Endothelial cell (in vitro differentiated cells): ENCODE data around the gene SLC12A1. TPM values are rescaled to one million over a fixed set of nuclear protein-coding genes. Genes with fewer than 3 reads are reported as not detected.

ENCODE experiments used
- DNase-seq: peaks from one replicate; pipeline ENCODE4 v3.0.0; 2021; ENCODE audit warnings: low spot score
- H3K27ac Mint-ChIP-seq: one replicate; pipeline ENCODE4 v1.8.0; 2021; ENCODE audit warnings: mixed read lengths, inconsistent platforms; ENCODE audit not compliant: unreplicated experiment
- H3K27me3 Mint-ChIP-seq: one replicate; pipeline ENCODE4 v1.8.0; 2021; ENCODE audit warnings: mild to moderate bottlenecking, moderate library complexity, mixed read lengths, inconsistent platforms; ENCODE audit not compliant: unreplicated experiment
- H3K36me3 Mint-ChIP-seq: one replicate; pipeline ENCODE4 v1.8.0; 2021; ENCODE audit warnings: mild to moderate bottlenecking, low read depth, mixed read lengths, inconsistent platforms; ENCODE audit not compliant: unreplicated experiment
- H3K4me1 Mint-ChIP-seq: one replicate; pipeline ENCODE4 v1.8.0; 2021; ENCODE audit warnings: mild to moderate bottlenecking, mixed read lengths, inconsistent platforms; ENCODE audit not compliant: unreplicated experiment
- H3K4me3 Mint-ChIP-seq: one replicate; pipeline ENCODE4 v1.8.0; 2021; ENCODE audit warnings: mild to moderate bottlenecking, mixed read lengths, inconsistent platforms; ENCODE audit not compliant: unreplicated experiment
- H3K9me3 Mint-ChIP-seq: one replicate; pipeline ENCODE4 v1.8.0; 2021; ENCODE audit warnings: mixed read lengths, inconsistent platforms; ENCODE audit not compliant: unreplicated experiment
- total RNA-seq: library from RNA; stranded (reverse); fragmentation: NEBNext Ultra II Directional; extraction: Animal tissue kit (Norgen Biotek cat#: 25700); gene quantifications from one replicate; pipeline ENCODE4 v1.2.1, GENCODE V29; 2021; ENCODE audit not compliant: unreplicated experiment
- TF ChIP-seq, protein P1 (sequence below): fragments of 200-600 bp; sonication (generic); IDR thresholded peaks from one replicate; pipeline ENCODE4 v1.5.0; 2021; ENCODE audit warnings: antibody characterized with exemption; ENCODE audit not compliant: unreplicated experiment

The SLC12A1 gene
- total RNA-seq, 1 donor from 2014 or later, result not detected

- DNase-seq, result no peak
- Mint-ChIP-seq H3K27ac (no peak overlapping the region), H3K4me1 (no peaks in the 10 kb centered on the region), H3K4me3 (no peak overlapping the region), H3K27me3 (no peaks in the 10 kb centered on the region), H3K9me3 (no peaks in the 10 kb centered on the region), H3K36me3 (no peaks in the 10 kb centered on the region)
- TF ChIP-seq, protein P1, sequence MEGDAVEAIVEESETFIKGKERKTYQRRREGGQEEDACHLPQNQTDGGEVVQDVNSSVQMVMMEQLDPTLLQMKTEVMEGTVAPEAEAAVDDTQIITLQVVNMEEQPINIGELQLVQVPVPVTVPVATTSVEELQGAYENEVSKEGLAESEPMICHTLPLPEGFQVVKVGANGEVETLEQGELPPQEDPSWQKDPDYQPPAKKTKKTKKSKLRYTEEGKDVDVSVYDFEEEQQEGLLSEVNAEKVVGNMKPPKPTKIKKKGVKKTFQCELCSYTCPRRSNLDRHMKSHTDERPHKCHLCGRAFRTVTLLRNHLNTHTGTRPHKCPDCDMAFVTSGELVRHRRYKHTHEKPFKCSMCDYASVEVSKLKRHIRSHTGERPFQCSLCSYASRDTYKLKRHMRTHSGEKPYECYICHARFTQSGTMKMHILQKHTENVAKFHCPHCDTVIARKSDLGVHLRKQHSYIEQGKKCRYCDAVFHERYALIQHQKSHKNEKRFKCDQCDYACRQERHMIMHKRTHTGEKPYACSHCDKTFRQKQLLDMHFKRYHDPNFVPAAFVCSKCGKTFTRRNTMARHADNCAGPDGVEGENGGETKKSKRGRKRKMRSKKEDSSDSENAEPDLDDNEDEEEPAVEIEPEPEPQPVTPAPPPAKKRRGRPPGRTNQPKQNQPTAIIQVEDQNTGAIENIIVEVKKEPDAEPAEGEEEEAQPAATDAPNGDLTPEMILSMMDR, result no peak
Measured at GRCh38 chr15:48307586-48307985, 101.5 kb downstream of the SLC12A1 start.

GRCh38 chr15:48309740-48310139 lies 103.6 kb downstream of the SLC12A1 start:
- Mint-ChIP-seq H3K9me3 (no peaks in the 10 kb centered on the region), H3K27me3 (peaks cover 1% of the 10 kb centered on the region), H3K27ac (no peak overlapping the region), H3K4me3 (no peak overlapping the region), H3K4me1 (no peaks in the 10 kb centered on the region), H3K36me3 (no peaks in the 10 kb centered on the region)
- DNase-seq, result no peak
- TF ChIP-seq, protein P1, result no peak

DNA sequence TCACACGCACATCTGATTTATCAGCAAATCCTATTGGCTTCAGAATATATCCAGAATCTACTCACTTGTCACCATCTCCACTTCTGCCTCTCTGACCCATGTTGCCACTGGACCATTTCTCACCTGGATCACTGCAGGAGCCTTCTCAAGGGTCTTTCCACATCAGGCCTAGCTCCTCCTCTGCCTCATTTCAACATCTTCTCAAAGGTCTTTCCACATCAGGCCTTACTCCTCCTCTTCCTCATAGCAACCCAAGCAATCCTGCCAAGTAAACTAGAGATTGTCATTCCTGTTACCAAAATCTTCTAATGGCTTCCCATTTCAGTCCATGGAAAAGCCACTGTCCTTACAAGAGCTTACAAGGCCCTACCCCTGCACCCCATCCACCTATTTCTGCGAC lies 107.1 kb downstream of the SLC12A1 start:
- TF ChIP-seq, protein P1, result no peak
- no peak overlapping the region for H3K27ac Mint-ChIP-seq
- H3K4me3 Mint-ChIP-seq, result no peak overlapping the region
- H3K27me3 Mint-ChIP-seq, result peaks cover 1% of the 10 kb centered on the region
- DNase-seq, result no peak
- no peaks in the 10 kb centered on the region for H3K36me3 Mint-ChIP-seq
- H3K9me3 Mint-ChIP-seq, result no peaks in the 10 kb centered on the region
- no peaks in the 10 kb centered on the region for H3K4me1 Mint-ChIP-seq

DNA sequence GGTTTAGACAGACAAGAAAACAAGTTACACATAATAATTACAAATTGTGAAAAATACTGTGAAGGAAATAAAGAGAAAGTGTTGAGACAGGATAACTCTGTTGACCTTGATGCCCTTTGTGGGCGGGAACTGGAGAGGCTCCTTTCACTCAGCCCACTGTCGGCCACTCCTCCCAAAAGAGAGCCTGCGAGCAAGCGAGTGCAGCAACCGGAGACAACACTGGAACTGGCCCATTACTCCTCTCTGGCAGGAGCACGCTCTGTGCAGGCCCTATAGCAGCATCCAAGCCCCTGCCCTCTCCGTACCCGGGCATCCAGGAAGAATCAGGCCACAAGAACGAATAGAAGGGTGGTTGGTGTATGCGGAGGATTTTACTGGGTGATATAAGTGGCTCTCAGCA lies 108.9 kb downstream of the SLC12A1 start:
- Mint-ChIP-seq H3K27me3 (peaks cover 1% of the 10 kb centered on the region), H3K4me3 (no peak overlapping the region), H3K27ac (no peak overlapping the region), H3K9me3 (no peaks in the 10 kb centered on the region), H3K4me1 (no peaks in the 10 kb centered on the region), H3K36me3 (no peaks in the 10 kb centered on the region)
- no peak for DNase-seq
- TF ChIP-seq, protein P1, result no peak

DNA sequence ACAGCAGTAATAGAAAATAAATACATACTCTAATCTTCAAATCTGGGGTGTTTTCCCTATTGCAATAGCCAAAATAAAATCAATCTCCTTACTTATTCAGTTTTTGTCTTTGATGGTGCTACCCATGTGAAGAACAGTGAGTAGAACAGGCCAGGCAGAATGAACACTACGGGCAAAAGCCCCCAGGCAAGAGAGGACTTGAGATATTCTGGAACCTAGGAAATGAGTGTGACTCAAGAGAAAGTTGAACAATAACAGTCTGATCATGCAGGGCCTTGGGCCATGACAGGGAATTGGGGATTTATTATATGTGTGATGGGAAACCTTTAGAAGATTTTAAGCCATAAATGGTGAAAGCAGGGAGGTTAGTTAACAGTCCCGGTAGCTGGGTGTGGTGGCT lies 111.1 kb downstream of the SLC12A1 start:
- Mint-ChIP-seq H3K36me3 (no peaks in the 10 kb centered on the region), H3K9me3 (no peaks in the 10 kb centered on the region), H3K4me3 (no peak overlapping the region), H3K27me3 (peaks cover 1% of the 10 kb centered on the region), H3K4me1 (no peaks in the 10 kb centered on the region), H3K27ac (no peak overlapping the region)
- TF ChIP-seq, protein P1, result no peak
- DNase-seq, result no peak
